Measurements from ENCODE around the gene EFCAB11.
"Not testable (repeated sequence)": the region's sequence is repeated elsewhere in the genome, so short reads cannot be mapped to it uniquely, and the experiment has no call there.

Gene EFCAB11

DNA sequence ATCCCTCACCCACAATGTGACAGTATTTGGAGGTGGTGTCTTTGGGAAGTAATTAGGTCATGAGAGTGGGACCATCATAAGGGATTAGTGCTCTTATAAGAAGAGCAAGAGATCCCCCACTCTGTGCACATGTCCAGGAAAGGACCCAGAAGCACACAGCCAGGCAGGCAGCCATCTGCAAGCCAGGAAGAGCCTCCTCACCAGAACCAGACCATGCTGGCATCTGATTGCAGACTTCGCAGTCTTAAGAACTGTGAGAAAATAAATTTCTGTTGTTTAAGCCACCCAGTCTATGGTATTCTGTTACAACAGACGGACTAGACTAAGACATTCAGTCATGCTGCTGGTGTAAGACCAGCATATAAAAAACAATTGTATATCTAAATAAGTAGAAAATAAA is 69.8 kb downstream of the EFCAB11 start:
- Mint-ChIP-seq H3K4me3 (no peak overlapping the region), H3K36me3 (ENCODE audit: low read depth) (no peaks in the 10 kb centered on the region), H3K27me3 (ENCODE audit: low read depth) (no peaks in the 10 kb centered on the region), H3K9me3 (no peaks in the 10 kb centered on the region), H3K4me1 (ENCODE audit: low read depth) (no peaks in the 10 kb centered on the region), H3K27ac (no peak overlapping the region)

GRCh38 chr14:89881839-89882238 is 72.7 kb downstream of the EFCAB11 start:
- H3K27me3 Mint-ChIP-seq (ENCODE audit: low read depth), result peaks cover 7% of the 10 kb centered on the region
- no peak overlapping the region for H3K27ac Mint-ChIP-seq
- H3K4me1 Mint-ChIP-seq (ENCODE audit: low read depth), result no peaks in the 10 kb centered on the region
- H3K4me3 Mint-ChIP-seq, result no peak overlapping the region
- H3K9me3 Mint-ChIP-seq, result no peaks in the 10 kb centered on the region
- H3K36me3 Mint-ChIP-seq (ENCODE audit: low read depth), result no peaks in the 10 kb centered on the region

DNA sequence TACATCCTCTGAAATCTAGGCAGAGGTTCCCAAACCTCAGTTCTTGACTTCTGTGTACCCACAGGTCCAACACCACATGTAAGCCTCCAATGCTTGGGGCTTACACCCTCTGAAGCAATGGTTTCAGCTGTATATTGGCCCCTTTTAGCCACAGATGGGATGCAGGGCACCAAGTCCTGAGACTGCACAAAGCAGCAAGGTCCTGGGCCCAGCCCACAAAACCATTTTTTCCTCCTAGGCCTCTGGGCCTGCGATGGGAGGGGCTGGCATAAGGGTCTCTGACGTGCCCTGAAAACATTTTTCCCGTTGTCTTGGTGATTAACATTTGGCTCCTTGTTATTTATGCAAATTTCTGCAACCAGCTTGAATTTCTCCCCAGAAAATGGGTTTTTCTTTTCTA is 80.4 kb downstream of the EFCAB11 start:
- not testable (repeated sequence) for H3K9me3 Mint-ChIP-seq; H3K36me3 Mint-ChIP-seq (ENCODE audit: low read depth); H3K27ac Mint-ChIP-seq; H3K4me3 Mint-ChIP-seq; H3K4me1 Mint-ChIP-seq (ENCODE audit: low read depth)
- H3K27me3 Mint-ChIP-seq (ENCODE audit: low read depth), result peaks cover 16% of the 10 kb centered on the region

DNA sequence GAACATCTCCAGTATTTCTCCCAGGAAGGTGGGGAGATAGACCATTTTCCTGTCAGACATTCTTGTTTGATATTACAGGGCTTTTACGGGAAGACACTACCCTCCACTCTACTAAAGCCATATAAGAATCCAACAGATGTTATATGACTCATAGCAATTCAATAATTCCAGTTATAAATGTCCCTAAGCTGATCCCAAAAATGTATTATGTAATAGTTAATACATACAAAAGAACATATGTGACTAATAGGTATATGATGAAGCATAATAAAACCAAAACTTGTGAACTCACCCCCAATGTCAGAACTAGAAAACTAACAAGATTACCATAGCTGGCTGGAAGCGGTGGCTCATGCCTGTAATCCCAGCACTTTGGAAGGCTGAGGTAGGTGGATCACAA is 84.2 kb downstream of the EFCAB11 start:
- Mint-ChIP-seq H3K9me3 (peaks cover 2% of the 10 kb centered on the region), H3K4me1 (ENCODE audit: low read depth) (no peaks in the 10 kb centered on the region), H3K27ac (no peak overlapping the region), H3K36me3 (ENCODE audit: low read depth) (peaks cover 1% of the 10 kb centered on the region), H3K4me3 (no peak overlapping the region), H3K27me3 (ENCODE audit: low read depth) (peaks cover 8% of the 10 kb centered on the region)

DNA sequence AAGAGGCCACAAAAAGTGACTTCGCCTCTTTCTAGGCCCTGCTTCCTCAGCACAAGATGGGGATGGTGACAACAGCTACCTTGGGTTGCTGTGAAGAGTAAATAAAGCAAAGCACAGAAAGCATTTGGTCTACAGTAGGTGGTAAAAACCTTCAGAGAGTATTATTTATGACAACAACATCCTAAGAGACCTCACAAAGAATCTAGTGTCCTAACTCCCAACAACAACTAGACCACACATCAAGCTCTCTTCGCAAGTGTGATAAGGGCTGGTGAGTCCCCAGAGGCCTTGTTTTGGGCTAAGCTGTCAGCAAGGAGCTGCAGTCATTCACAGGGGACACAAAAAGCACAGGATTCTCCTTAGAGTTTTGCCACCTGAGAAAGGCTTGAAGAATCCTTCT is 84.9 kb downstream of the EFCAB11 start:
- H3K27ac Mint-ChIP-seq, result no peak overlapping the region
- H3K36me3 Mint-ChIP-seq (ENCODE audit: low read depth), result no peaks in the 10 kb centered on the region
- peaks cover 8% of the 10 kb centered on the region for H3K27me3 Mint-ChIP-seq (ENCODE audit: low read depth)
- no peaks in the 10 kb centered on the region for H3K4me1 Mint-ChIP-seq (ENCODE audit: low read depth)
- H3K9me3 Mint-ChIP-seq, result no peaks in the 10 kb centered on the region
- H3K4me3 Mint-ChIP-seq, result no peak overlapping the region

- Mint-ChIP-seq H3K9me3 (no peaks in the 10 kb centered on the region), H3K36me3 (ENCODE audit: low read depth) (no peaks in the 10 kb centered on the region), H3K27ac (no peak overlapping the region), H3K27me3 (ENCODE audit: low read depth) (peaks cover 9% of the 10 kb centered on the region), H3K4me3 (no peak overlapping the region), H3K4me1 (ENCODE audit: low read depth) (no peaks in the 10 kb centered on the region)
Observed at GRCh38 chr14:89866458-89866857, 88.1 kb downstream of the EFCAB11 start.

DNA sequence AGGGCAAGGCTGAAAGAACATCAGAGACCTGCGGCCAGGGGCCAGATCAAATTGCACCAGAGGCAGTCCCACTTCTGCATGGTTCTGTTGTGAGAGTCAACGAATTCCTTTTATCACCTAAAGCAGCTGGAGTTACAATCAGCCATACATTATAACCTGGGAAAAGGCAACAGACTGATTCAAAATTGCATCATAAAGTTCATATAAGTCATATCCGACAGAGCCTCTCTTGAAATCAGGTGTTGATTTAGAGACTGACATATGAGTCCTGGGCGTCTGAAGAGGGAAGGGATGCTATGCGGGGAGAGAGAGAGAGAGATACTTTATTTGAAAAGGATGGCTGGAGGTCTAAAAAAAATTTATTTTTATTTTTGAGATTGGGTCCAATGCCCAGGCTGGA is 89.4 kb downstream of the EFCAB11 start:
- no peak overlapping the region for H3K4me3 Mint-ChIP-seq
- no peaks in the 10 kb centered on the region for H3K36me3 Mint-ChIP-seq (ENCODE audit: low read depth)
- no peaks in the 10 kb centered on the region for H3K4me1 Mint-ChIP-seq (ENCODE audit: low read depth)
- H3K9me3 Mint-ChIP-seq, result no peaks in the 10 kb centered on the region
- H3K27ac Mint-ChIP-seq, result no peak overlapping the region
- peaks cover 8% of the 10 kb centered on the region for H3K27me3 Mint-ChIP-seq (ENCODE audit: low read depth)

GRCh38 chr14:89862856-89863255 is 91.7 kb downstream of the EFCAB11 start:
- H3K27ac Mint-ChIP-seq, result no peak overlapping the region

GRCh38 chr14:89861630-89862029 is 92.9 kb downstream of the EFCAB11 start:
- H3K4me1 Mint-ChIP-seq (ENCODE audit: low read depth), result no peaks in the 10 kb centered on the region
- peaks cover 3% of the 10 kb centered on the region for H3K27me3 Mint-ChIP-seq (ENCODE audit: low read depth)
- no peaks in the 10 kb centered on the region for H3K36me3 Mint-ChIP-seq (ENCODE audit: low read depth)
- H3K9me3 Mint-ChIP-seq, result no peaks in the 10 kb centered on the region
- H3K27ac Mint-ChIP-seq, result no peak overlapping the region
- H3K4me3 Mint-ChIP-seq, result no peak overlapping the region

More at GRCh38 chr14:89862856-89863255, 91.7 kb downstream of the EFCAB11 start:
- Mint-ChIP-seq H3K4me3 (no peak overlapping the region), H3K9me3 (no peaks in the 10 kb centered on the region), H3K36me3 (ENCODE audit: low read depth) (no peaks in the 10 kb centered on the region), H3K27me3 (ENCODE audit: low read depth) (peaks cover 3% of the 10 kb centered on the region), H3K4me1 (ENCODE audit: low read depth) (no peaks in the 10 kb centered on the region)

- Mint-ChIP-seq H3K9me3 (no peaks in the 10 kb centered on the region), H3K27ac (no peak overlapping the region), H3K36me3 (ENCODE audit: low read depth) (no peaks in the 10 kb centered on the region), H3K4me3 (no peak overlapping the region), H3K27me3 (ENCODE audit: low read depth) (no peaks in the 10 kb centered on the region), H3K4me1 (ENCODE audit: low read depth) (no peaks in the 10 kb centered on the region)
Observed at GRCh38 chr14:89858089-89858488, 96.4 kb downstream of the EFCAB11 start.

GRCh38 chr14:89856871-89857345 is 97.6 kb downstream of the EFCAB11 start:
- H3K27ac Mint-ChIP-seq, result no peak overlapping the region
- no peaks in the 10 kb centered on the region for H3K9me3 Mint-ChIP-seq
- no peak overlapping the region for H3K4me3 Mint-ChIP-seq
- no peaks in the 10 kb centered on the region for H3K27me3 Mint-ChIP-seq (ENCODE audit: low read depth)
- H3K36me3 Mint-ChIP-seq (ENCODE audit: low read depth), result no peaks in the 10 kb centered on the region
- no peaks in the 10 kb centered on the region for H3K4me1 Mint-ChIP-seq (ENCODE audit: low read depth)

GRCh38 chr14:89855961-89856656 is 98.4 kb downstream of the EFCAB11 start:
- Mint-ChIP-seq H3K36me3 (ENCODE audit: low read depth) (no peaks in the 10 kb centered on the region), H3K9me3 (no peaks in the 10 kb centered on the region), H3K27ac (no peak overlapping the region), H3K27me3 (ENCODE audit: low read depth) (no peaks in the 10 kb centered on the region), H3K4me1 (ENCODE audit: low read depth) (no peaks in the 10 kb centered on the region), H3K4me3 (no peak overlapping the region)

- H3K27me3 Mint-ChIP-seq (ENCODE audit: low read depth), result no peaks in the 10 kb centered on the region
- H3K4me3 Mint-ChIP-seq, result no peak overlapping the region
- no peak overlapping the region for H3K27ac Mint-ChIP-seq
- H3K4me1 Mint-ChIP-seq (ENCODE audit: low read depth), result no peaks in the 10 kb centered on the region
- no peaks in the 10 kb centered on the region for H3K36me3 Mint-ChIP-seq (ENCODE audit: low read depth)
- H3K9me3 Mint-ChIP-seq, result no peaks in the 10 kb centered on the region
Observed at GRCh38 chr14:89853936-89854693, 100.4 kb downstream of the EFCAB11 start.

DNA sequence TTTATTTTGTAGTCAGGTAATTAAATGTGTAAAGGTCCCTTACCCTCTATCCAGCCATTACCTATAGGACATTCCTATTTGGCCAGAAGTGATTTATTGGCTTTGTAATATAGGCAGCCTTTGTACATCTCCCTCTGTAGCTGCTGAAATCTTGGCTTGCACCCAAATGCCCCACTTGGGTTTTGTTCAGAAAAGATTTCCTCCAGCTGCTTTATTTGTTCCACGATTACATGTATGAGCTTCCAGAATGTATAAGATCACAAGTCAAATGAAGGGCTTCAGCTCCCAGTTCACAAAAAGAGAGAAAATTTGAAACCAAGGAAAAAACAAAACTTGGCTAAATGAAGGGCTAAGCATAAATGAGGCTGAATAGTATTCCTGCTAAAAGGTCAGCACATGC is 103.4 kb downstream of the EFCAB11 start:
- no peaks in the 10 kb centered on the region for H3K9me3 Mint-ChIP-seq
- no peaks in the 10 kb centered on the region for H3K36me3 Mint-ChIP-seq (ENCODE audit: low read depth)
- no peaks in the 10 kb centered on the region for H3K4me1 Mint-ChIP-seq (ENCODE audit: low read depth)
- H3K27ac Mint-ChIP-seq, result no peak overlapping the region
- H3K4me3 Mint-ChIP-seq, result no peak overlapping the region
- H3K27me3 Mint-ChIP-seq (ENCODE audit: low read depth), result no peaks in the 10 kb centered on the region

DNA sequence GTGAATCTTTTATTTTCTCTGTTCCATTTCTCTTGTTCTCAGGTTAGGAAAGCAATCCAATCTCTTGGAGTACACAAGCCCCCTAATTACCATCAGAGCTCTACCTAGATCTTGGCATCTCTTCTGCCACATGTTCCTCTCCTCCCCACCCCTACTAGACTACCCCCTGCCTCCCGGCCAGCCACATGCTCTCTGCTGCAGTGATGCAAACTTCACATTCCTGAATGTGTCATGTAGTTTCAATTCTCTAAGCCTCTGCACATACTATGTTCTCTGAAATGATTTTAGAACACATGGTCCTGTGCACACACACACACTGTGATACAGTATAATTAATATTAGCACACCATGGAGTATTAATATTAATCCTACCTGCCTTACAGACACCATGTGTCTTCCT is 104.6 kb downstream of the EFCAB11 start:
- H3K36me3 Mint-ChIP-seq (ENCODE audit: low read depth), result no peaks in the 10 kb centered on the region

More for the DNA sequence above, 104.6 kb downstream of the EFCAB11 start:
- Mint-ChIP-seq H3K4me1 (ENCODE audit: low read depth) (no peaks in the 10 kb centered on the region), H3K4me3 (no peak overlapping the region), H3K27ac (no peak overlapping the region), H3K9me3 (no peaks in the 10 kb centered on the region), H3K27me3 (ENCODE audit: low read depth) (no peaks in the 10 kb centered on the region)

All from T-helper 1 cell treated with Interleukin-12 subunit alpha and Interleukin-12 subunit beta and Interleukin-4 antibody, amounts not matched to agents 30 μg/mL and 1 μg/mL, for 36 hours (primary cell).